Neutrophil (primary cell): ENCODE measurements around the gene MDN1.

Experiments used
- H3K27ac ChIP-seq: fragments of 200-600 bp; sonication (generic); 2 replicates; pipeline ENCODE4 v1.5.1; 2016; ENCODE audit warnings: mild to moderate bottlenecking, moderate library complexity
- H3K27me3 ChIP-seq: fragments of 200-600 bp; sonication (generic); 2 replicates; pipeline ENCODE4 v1.6.0; 2016; ENCODE audit warnings: mild to moderate bottlenecking
- H3K36me3 ChIP-seq: fragments of 200-600 bp; sonication (generic); 2 replicates; pipeline ENCODE4 v1.5.1; 2017
- H3K4me1 ChIP-seq, 2 experiments: fragments of 200-600 bp in 1 of 2; sonication (generic) in 1 of 2; 1 replicate in 1 of 2; 2 replicates in 1 of 2; pipeline versions ENCODE4 v1.5.1 to v1.6.1; 2013 to 2016; ENCODE audit warnings: low read depth in 1 of 2, low read length in 1 of 2, mild to moderate bottlenecking in 1 of 2, moderate library complexity in 1 of 2; ENCODE audit not compliant: control insufficient read depth in 1 of 2, insufficient read depth in 1 of 2
- H3K4me3 ChIP-seq, 2 experiments: fragments of 200-600 bp in 1 of 2; sonication (generic) in 1 of 2; 1 replicate in 1 of 2; 2 replicates in 1 of 2; pipeline ENCODE4 v1.5.1; 2013 to 2016; ENCODE audit warnings: low read depth in 1 of 2, low read length in 1 of 2, mild to moderate bottlenecking in 1 of 2, moderate library complexity in 1 of 2
- H3K9me3 ChIP-seq: fragments of 200-600 bp; sonication (generic); 2 replicates; pipeline ENCODE4 v1.5.1; 2016
- TF ChIP-seq, protein P1 (sequence below): fragments of 200-600 bp; sonication (generic); IDR thresholded peaks from 2 replicates; pipeline ENCODE4 v1.5.1; 2016; ENCODE audit warnings: antibody characterized with exemption

The MDN1 gene

GRCh38 chr6:89670935-89671565 is 148.5 kb downstream of the MDN1 start:
- Histone ChIP-seq H3K4me1 (no peaks in the 10 kb centered on the region), H3K9me3 (no peaks in the 10 kb centered on the region), H3K36me3 (peaks cover 57% of the 10 kb centered on the region), H3K4me3 (no peak overlapping the region), H3K27me3 (no peaks in the 10 kb centered on the region), H3K27ac (no peak overlapping the region)
- TF ChIP-seq, protein P1, sequence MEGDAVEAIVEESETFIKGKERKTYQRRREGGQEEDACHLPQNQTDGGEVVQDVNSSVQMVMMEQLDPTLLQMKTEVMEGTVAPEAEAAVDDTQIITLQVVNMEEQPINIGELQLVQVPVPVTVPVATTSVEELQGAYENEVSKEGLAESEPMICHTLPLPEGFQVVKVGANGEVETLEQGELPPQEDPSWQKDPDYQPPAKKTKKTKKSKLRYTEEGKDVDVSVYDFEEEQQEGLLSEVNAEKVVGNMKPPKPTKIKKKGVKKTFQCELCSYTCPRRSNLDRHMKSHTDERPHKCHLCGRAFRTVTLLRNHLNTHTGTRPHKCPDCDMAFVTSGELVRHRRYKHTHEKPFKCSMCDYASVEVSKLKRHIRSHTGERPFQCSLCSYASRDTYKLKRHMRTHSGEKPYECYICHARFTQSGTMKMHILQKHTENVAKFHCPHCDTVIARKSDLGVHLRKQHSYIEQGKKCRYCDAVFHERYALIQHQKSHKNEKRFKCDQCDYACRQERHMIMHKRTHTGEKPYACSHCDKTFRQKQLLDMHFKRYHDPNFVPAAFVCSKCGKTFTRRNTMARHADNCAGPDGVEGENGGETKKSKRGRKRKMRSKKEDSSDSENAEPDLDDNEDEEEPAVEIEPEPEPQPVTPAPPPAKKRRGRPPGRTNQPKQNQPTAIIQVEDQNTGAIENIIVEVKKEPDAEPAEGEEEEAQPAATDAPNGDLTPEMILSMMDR = no peak

- TF ChIP-seq, protein P1 = no peak
- H3K9me3 ChIP-seq = no peaks in the 10 kb centered on the region
- H3K27me3 ChIP-seq = no peaks in the 10 kb centered on the region
- H3K36me3 ChIP-seq = peaks cover 37% of the 10 kb centered on the region
- no peak overlapping the region for H3K27ac ChIP-seq
- no peaks in the 10 kb centered on the region for H3K4me1 ChIP-seq
- H3K4me3 ChIP-seq = no peak overlapping the region
These were observed 150.6 kb downstream of the MDN1 start for GRCh38 chr6:89669002-89669401.

DNA sequence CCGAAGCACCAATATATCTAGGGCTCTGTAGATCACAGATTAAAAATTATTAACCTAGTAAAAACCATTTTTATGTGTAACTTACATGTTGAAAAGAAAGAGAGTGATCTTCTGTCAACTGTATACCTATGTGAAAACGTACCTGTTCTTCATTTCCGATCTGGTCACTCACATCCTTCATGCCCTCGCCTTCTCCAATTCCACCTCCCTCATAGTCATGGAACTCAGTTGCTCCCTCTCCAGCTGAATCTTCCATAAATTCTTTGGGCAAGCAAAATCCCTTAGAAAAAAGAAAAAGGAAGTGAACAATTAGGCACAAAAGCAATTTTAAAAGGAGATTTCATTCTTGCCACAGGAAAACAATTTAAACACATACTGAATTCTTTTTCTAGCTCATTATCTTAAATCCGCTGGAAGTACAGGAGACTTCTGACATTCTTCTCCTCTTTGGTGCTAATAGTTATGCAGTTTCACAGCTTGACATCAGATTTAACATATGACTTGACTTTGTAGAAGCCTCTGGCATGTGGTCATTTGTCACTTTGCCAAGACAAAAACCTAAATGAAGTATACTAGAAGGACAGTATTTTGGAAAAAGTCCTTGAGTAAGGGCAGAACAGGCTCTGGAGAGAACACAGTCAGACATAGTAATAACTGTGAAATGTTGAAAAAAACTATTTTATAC is 151.6 kb downstream of the MDN1 start:
- peaks cover 30% of the 10 kb centered on the region for H3K36me3 ChIP-seq
- H3K27ac ChIP-seq = no peak overlapping the region
- no peaks in the 10 kb centered on the region for H3K4me1 ChIP-seq
- H3K4me3 ChIP-seq = no peak overlapping the region
- TF ChIP-seq, protein P1 = no peak
- H3K27me3 ChIP-seq = no peaks in the 10 kb centered on the region
- H3K9me3 ChIP-seq = no peaks in the 10 kb centered on the region

- no peak overlapping the region for H3K27ac ChIP-seq
- TF ChIP-seq, protein P1 = no peak
- no peaks in the 10 kb centered on the region for H3K9me3 ChIP-seq
- H3K4me3 ChIP-seq = no peak overlapping the region
- peaks cover 33% of the 10 kb centered on the region for H3K36me3 ChIP-seq
- no peaks in the 10 kb centered on the region for H3K27me3 ChIP-seq
- H3K4me1 ChIP-seq = no peaks in the 10 kb centered on the region
These were observed 156.9 kb downstream of the MDN1 start for GRCh38 chr6:89662659-89663223.

DNA sequence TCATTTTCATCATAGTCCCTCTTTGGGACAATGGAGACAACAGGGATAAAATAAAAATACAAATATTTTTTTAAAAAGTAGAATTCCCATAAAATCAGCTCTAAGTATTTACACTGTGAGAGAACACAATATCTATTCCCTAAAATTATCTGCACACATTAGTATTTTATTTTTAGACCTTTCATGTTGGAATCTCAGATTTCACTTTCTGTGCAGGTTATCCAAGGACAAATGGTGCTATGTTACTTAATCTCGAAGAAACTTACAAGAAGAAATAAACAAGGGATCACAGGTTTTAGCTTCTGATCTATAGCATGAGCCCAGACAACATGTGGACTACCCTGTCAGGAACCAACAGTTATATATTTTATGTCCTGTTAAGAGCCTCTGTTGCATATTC is 158.0 kb downstream of the MDN1 start:
- no peaks in the 10 kb centered on the region for H3K4me1 ChIP-seq
- H3K36me3 ChIP-seq = peaks cover 45% of the 10 kb centered on the region

More for the DNA sequence above, 158.0 kb downstream of the MDN1 start:
- TF ChIP-seq, protein P1 = no peak
- H3K27me3 ChIP-seq = no peaks in the 10 kb centered on the region
- no peak overlapping the region for H3K27ac ChIP-seq
- H3K4me3 ChIP-seq = no peak overlapping the region
- H3K9me3 ChIP-seq = no peaks in the 10 kb centered on the region
